Stimulated activated CD8-positive, alpha-beta memory T cell treated with anti-CD3 and anti-CD28 coated beads, Interleukin-12 subunit alpha, Interleukin-12 subunit beta, amount 100 ng/mL, for 1 hour (primary cell): ENCODE measurements around the gene ZNF414.

Experiments used
- DNase-seq: peaks from one replicate; pipeline ENCODE4 v3.0.0-alpha.2; 2020; ENCODE audit warnings: low read depth

Gene ZNF414

GRCh38 chr19:8463365-8463764 is 50.6 kb downstream of the ZNF414 start:
- no peak for DNase-seq

- no peak for DNase-seq
Observed at GRCh38 chr19:8462571-8462970, 51.4 kb downstream of the ZNF414 start.

GRCh38 chr19:8461891-8462290 is 52.1 kb downstream of the ZNF414 start:
- DNase-seq: no peak

- no peak for DNase-seq
Observed at GRCh38 chr19:8461376-8461775, 52.6 kb downstream of the ZNF414 start.

GRCh38 chr19:8460516-8461298 is 53.3 kb downstream of the ZNF414 start:
- DNase-seq: no peak
